WERI-Rb-1 (cell line): ENCODE measurements around the gene P2RY1.
"Not testable (repeated sequence)": the region's sequence is repeated elsewhere in the genome, so short reads cannot be mapped to it uniquely, and the experiment has no call there.

Experiments used
- DNase-seq: peaks from one replicate; pipeline ENCODE4 v3.0.0-alpha.2; 2020
- H3K27ac ChIP-seq: fragments of 250-450 bp; sonication (Bioruptor Pico); 2 replicates; pipeline ENCODE4 v1.5.1; 2020; ENCODE audit warnings: mild to moderate bottlenecking, moderate library complexity
- H3K27me3 ChIP-seq: fragments of 250-450 bp; sonication (Bioruptor Pico); 2 replicates; pipeline ENCODE4 v1.5.1; 2021; ENCODE audit warnings: mild to moderate bottlenecking, low read depth, moderate library complexity; ENCODE audit not compliant: insufficient read depth, severe bottlenecking
- H3K36me3 ChIP-seq: fragments of 250-450 bp; sonication (Bioruptor Pico); 2 replicates; pipeline ENCODE4 v1.5.1; 2020; ENCODE audit warnings: mild to moderate bottlenecking, moderate library complexity
- H3K4me3 ChIP-seq: 2 replicates; pipeline ENCODE4 v1.5.1; 2011; ENCODE audit warnings: low read depth, mild to moderate bottlenecking, control low read depth, low read length
- H3K9me3 ChIP-seq: fragments of 250-450 bp; sonication (Bioruptor Pico); 2 replicates; pipeline ENCODE4 v1.5.1; 2021; ENCODE audit warnings: mild to moderate bottlenecking, moderate library complexity; ENCODE audit not compliant: severe bottlenecking
- TF ChIP-seq, protein P1 (sequence below): IDR thresholded peaks from 2 replicates; pipeline ENCODE4 v1.5.1; 2011; ENCODE audit warnings: low read depth, mild to moderate bottlenecking, control low read depth, inconsistent platforms, low read length

The P2RY1 gene

GRCh38 chr3:152858170-152858800 is 23.4 kb downstream of the P2RY1 start:
- DNase-seq = no peak
- TF ChIP-seq, protein P1, sequence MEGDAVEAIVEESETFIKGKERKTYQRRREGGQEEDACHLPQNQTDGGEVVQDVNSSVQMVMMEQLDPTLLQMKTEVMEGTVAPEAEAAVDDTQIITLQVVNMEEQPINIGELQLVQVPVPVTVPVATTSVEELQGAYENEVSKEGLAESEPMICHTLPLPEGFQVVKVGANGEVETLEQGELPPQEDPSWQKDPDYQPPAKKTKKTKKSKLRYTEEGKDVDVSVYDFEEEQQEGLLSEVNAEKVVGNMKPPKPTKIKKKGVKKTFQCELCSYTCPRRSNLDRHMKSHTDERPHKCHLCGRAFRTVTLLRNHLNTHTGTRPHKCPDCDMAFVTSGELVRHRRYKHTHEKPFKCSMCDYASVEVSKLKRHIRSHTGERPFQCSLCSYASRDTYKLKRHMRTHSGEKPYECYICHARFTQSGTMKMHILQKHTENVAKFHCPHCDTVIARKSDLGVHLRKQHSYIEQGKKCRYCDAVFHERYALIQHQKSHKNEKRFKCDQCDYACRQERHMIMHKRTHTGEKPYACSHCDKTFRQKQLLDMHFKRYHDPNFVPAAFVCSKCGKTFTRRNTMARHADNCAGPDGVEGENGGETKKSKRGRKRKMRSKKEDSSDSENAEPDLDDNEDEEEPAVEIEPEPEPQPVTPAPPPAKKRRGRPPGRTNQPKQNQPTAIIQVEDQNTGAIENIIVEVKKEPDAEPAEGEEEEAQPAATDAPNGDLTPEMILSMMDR = no peak
- Histone ChIP-seq H3K36me3 (no peaks in the 10 kb centered on the region), H3K27me3 (no peaks in the 10 kb centered on the region), H3K27ac (no peak overlapping the region), H3K9me3 (no peaks in the 10 kb centered on the region), H3K4me3 (no peak overlapping the region)

DNA sequence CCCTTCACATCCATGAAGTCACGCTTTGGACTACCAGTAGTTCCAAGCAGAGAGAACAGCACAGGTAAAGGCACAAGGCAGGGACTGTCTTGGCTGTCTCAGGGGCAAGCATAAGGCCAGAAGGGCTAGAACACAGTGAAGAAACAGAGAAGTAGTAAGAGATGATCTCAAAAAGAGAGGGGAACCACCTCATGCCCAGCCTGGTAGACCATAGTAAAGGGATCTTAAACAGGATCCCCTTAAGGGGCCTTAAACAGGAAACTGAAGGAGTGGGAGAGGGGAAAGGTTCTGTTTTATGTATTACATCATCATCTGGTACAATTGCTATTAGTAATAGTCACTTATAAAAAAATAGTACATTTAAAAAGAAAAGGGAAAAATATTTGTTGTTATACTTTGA is 25.8 kb downstream of the P2RY1 start:
- Histone ChIP-seq H3K36me3 (no peaks in the 10 kb centered on the region), H3K27ac (no peak overlapping the region), H3K4me3 (no peak overlapping the region), H3K9me3 (no peaks in the 10 kb centered on the region), H3K27me3 (no peaks in the 10 kb centered on the region)
- no peak for DNase-seq
- TF ChIP-seq, protein P1 = no peak

DNA sequence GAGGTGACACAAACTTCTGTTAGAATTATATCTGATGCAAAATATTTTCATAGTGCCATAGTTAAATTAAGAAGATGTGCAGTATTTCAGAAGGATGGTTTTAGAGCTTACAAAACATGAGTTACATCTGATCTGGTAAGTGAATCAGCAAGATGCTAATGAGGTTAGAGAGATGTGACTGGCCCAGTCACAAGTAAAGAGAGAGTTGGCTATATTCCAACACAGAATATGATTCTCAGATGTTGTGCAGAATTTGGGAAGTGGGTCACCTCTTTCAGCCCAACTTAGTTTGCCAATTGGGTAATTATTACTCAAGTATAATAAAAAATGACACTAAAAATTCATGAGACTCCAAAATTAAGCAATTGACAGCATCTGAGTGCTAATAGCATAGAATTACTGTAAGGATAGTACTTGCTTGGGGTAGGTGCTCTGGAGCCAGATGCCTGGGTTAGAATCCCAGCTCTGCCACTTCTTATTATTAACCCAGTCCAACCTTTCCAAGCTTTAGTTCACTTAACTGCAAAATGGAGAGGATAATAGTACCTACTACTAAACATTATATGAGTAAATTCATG is 30.8 kb downstream of the P2RY1 start:
- no peaks in the 10 kb centered on the region for H3K27me3 ChIP-seq
- no peak for DNase-seq
- TF ChIP-seq, protein P1 = no peak

GRCh38 chr3:152870027-152870426 is 35.1 kb downstream of the P2RY1 start:
- no peak overlapping the region for H3K4me3 ChIP-seq
- TF ChIP-seq, protein P1 = no peak
- no peak for DNase-seq
- no peaks in the 10 kb centered on the region for H3K36me3 ChIP-seq
- no peaks in the 10 kb centered on the region for H3K9me3 ChIP-seq
- H3K27me3 ChIP-seq = no peaks in the 10 kb centered on the region
- H3K27ac ChIP-seq = no peak overlapping the region

More for the DNA sequence above, 30.8 kb downstream of the P2RY1 start:
- H3K4me3 ChIP-seq = no peak overlapping the region
- no peaks in the 10 kb centered on the region for H3K36me3 ChIP-seq
- H3K9me3 ChIP-seq = no peaks in the 10 kb centered on the region
- no peak overlapping the region for H3K27ac ChIP-seq

GRCh38 chr3:152873314-152873713 is 38.4 kb downstream of the P2RY1 start:
- H3K4me3 ChIP-seq, H3K36me3 ChIP-seq, H3K27me3 ChIP-seq, DNase-seq, H3K27ac ChIP-seq, H3K9me3 ChIP-seq: not testable (repeated sequence)

DNA sequence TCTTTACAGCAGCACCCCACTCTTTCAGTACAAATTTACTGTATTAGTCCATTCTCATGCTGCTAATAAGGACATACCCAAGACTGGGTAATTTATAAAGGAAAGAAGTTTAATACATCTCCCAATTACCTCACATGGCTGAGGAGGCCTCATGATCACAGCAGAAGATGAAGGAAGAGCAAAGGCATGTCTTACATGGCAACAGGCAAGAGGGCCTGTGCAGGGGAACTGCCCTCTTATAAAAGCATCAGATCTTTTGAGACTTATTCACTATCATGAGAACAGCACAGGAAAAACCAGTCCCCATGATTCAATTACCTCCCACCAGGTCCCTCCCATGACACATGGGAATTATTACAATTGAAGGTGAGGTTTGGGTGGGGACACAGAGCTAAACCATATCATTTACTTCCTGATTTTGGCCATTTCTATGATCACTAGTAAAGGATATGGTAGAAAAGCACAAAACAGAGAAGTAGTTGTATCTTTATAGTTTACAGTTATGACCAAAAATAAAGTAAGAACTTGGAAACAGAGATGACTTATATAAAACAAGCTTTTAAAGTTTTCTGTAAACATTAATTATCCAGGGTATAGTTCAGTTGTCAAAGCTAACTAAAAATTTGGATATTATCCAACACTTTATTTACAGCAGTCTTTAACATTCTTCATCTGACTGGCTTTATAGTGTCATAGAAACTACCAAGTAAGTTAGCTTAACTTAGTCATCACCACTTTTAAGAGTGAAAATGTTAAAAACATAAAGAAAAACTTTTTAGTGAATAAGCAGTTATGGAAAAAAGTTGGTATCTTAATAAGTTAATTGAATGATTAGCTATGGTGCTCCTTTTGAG is 40.2 kb downstream of the P2RY1 start:
- TF ChIP-seq, protein P1 = no peak
- Histone ChIP-seq H3K4me3 (no peak overlapping the region), H3K27ac (no peak overlapping the region), H3K36me3 (no peaks in the 10 kb centered on the region), H3K27me3 (no peaks in the 10 kb centered on the region), H3K9me3 (no peaks in the 10 kb centered on the region)
- DNase-seq = no peak
